ENCODE measurements around the gene LIPN.

- TF ChIP-seq CTCF (conservative IDR thresholded peaks at IDR 0.05; ENCODE audit: low read depth, low read length): no peak
- TF ChIP-seq EZH2 (IDR thresholded peaks at IDR 0.05; ENCODE audit: borderline replicate concordance, low read depth, low read length, poor library complexity, severe bottlenecking): no peak
Observed at GRCh38 chr10:88744002-88744401, 15.8 kb upstream of the LIPN start.
